Peyer's patch (tissue), 4 donors: ENCODE data around the gene KRTAP13-4. TPM values are rescaled to one million over a fixed set of nuclear protein-coding genes. Genes with fewer than 3 reads are reported as not detected.

ENCODE experiments used
- DNase-seq, 3 donors: peaks; one replicate each; pipeline ENCODE4 v3.0.0-alpha.2; 2017 to 2019
- H3K27ac ChIP-seq, 4 donors: fragments of 200-600 bp; sonication (generic); one replicate each; pipeline ENCODE4 v1.5.1; 2016 to 2019
- H3K27me3 ChIP-seq, 2 donors: fragments of 200-600 bp; sonication (generic); one replicate each; pipeline ENCODE4 v1.5.1; 2019
- H3K36me3 ChIP-seq, 3 donors: fragments of 200-600 bp; sonication (generic); one replicate each; pipeline ENCODE4 v1.5.1; 2016 to 2019
- H3K4me1 ChIP-seq, 4 donors: fragments of 200-600 bp; sonication (generic); one replicate each; pipeline ENCODE4 v1.5.1; 2016 to 2019
- H3K4me3 ChIP-seq, 4 donors: fragments of 200-600 bp; sonication (generic); 1 replicate in 3 of 4; 2 replicates in 1 of 4; pipeline ENCODE4 v1.5.1; 2016 to 2019; ENCODE audit warnings: mild to moderate bottlenecking in 1 of 4
- H3K9me3 ChIP-seq, 4 donors: fragments of 200-600 bp; sonication (generic); one replicate each; pipeline ENCODE4 v1.5.1; 2016 to 2019; ENCODE audit warnings: mild to moderate bottlenecking in 1 of 4
- POLR2A ChIP-seq, 2 donors: fragments of 450-650 bp; IDR thresholded peaks; one replicate each; pipeline ENCODE4 v1.5.1; 2017; ENCODE audit warnings: antibody characterized with exemption in 2 of 2, mild to moderate bottlenecking in 2 of 2, moderate library complexity in 2 of 2
- total RNA-seq, 4 donors: library from RNA; depleted of rRNA; stranded (reverse); fragments of >200 nt; gene quantifications; one replicate each; pipeline ENCODE4 v1.1.0, GENCODE V29; 2016
- TF ChIP-seq, protein P1 (sequence below), 6 experiments: fragments of 450-650 bp in 4 of 6; fragments of 200-600 bp in 2 of 6; sonication (generic) in 1 of 6; IDR thresholded peaks; one replicate each; pipeline ENCODE4 v1.5.1; 2017 to 2019; ENCODE audit warnings: antibody characterized with exemption in 6 of 6, mild to moderate bottlenecking in 3 of 6, moderate library complexity in 1 of 6

Gene KRTAP13-4
- total RNA-seq, 4 donors from 2014 or later, result not detected

DNA sequence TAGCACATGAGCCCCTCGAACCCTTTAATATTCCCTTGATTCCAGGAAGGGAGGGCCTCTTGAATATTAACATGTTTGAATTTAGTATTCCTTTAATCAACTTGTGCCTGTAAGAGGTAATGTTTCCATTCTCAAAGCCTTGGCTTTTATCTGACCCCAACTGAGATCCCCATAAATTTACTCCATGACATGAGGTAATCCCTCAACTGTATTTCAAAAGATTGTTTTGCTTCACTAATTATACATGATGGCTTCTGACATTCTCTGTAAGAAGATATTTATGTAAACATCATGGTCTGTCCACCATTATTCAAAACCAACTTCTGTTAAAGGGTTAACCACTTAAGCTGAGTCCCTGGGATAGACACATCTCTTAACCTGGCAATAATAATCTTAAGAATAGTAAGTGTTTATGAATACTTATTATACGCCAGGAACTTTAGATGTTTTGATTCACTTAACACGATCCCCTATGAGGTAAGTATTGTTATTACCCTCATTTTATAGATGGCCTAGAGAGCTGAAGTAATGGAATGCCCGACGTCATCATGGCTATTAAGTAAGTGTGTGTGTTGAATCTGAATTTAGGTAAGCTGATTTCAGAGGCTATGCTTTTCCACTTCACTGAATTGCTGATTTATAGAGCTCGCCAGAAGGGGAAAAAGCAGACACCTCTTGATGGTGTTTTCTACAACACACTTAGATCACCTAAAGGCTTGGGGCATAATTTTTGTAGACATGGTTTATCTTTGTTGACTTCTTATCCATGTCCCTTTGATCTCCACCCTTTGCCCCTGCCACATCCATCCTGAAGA lies 39.1 kb downstream of the KRTAP13-4 start:
- H3K4me1 ChIP-seq, result no peaks in the 10 kb centered on the region
- no peaks in the 10 kb centered on the region for H3K36me3 ChIP-seq
- TF ChIP-seq, protein P1, sequence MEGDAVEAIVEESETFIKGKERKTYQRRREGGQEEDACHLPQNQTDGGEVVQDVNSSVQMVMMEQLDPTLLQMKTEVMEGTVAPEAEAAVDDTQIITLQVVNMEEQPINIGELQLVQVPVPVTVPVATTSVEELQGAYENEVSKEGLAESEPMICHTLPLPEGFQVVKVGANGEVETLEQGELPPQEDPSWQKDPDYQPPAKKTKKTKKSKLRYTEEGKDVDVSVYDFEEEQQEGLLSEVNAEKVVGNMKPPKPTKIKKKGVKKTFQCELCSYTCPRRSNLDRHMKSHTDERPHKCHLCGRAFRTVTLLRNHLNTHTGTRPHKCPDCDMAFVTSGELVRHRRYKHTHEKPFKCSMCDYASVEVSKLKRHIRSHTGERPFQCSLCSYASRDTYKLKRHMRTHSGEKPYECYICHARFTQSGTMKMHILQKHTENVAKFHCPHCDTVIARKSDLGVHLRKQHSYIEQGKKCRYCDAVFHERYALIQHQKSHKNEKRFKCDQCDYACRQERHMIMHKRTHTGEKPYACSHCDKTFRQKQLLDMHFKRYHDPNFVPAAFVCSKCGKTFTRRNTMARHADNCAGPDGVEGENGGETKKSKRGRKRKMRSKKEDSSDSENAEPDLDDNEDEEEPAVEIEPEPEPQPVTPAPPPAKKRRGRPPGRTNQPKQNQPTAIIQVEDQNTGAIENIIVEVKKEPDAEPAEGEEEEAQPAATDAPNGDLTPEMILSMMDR (IDR thresholded peaks at IDR 0.05), result no peak
- TF ChIP-seq POLR2A (IDR thresholded peaks at IDR 0.05), result no peak
- no peaks in the 10 kb centered on the region for H3K9me3 ChIP-seq
- no peak overlapping the region for H3K4me3 ChIP-seq
- H3K27ac ChIP-seq, result no peak overlapping the region
- DNase-seq, result no peak
- no peaks in the 10 kb centered on the region for H3K27me3 ChIP-seq

DNA sequence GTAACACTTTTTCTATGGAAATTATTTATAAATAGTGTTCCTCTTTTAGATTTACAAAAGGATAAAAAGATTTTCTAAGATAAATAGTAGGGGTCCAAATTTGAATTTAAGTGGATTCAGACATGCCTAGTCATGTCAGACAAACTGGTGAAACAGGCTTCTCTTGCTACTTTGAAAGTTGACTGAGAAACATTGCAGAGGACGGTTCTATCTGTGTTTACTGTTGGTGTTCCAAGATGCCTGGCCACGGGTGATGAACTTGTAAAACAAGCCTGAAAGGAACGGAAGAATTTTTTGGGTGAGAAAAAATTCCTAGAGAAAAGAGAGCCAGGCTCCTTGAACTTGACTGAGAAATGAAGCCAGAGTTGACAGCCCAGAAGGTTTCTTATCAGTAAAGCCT lies 48.0 kb downstream of the KRTAP13-4 start:
- DNase-seq, result no peak
- H3K27me3 ChIP-seq, result no peaks in the 10 kb centered on the region
- no peak overlapping the region for H3K4me3 ChIP-seq
- TF ChIP-seq POLR2A (IDR thresholded peaks at IDR 0.05), result no peak
- TF ChIP-seq, protein P1 (IDR thresholded peaks at IDR 0.05), result no peak
- no peaks in the 10 kb centered on the region for H3K9me3 ChIP-seq
- H3K36me3 ChIP-seq, result no peaks in the 10 kb centered on the region
- H3K27ac ChIP-seq, result no peak overlapping the region
- no peaks in the 10 kb centered on the region for H3K4me1 ChIP-seq

DNA sequence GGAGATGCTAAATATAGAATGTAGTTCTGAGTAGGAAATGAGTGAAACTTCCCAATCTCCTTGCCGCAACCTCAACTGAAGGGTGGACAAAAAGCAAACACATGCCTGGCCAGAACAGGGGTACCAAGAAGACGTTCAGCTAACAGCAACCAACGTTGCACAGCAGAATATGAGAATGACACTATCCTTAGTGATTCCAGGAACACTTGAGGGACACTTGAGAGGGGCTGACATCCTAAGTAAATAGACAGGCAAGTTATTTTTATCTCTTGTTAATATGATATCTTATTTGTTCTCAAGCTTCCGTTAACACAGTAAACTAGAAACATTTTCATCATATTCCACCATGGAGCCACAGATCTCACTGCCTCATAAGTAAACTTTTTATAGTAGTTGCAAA lies 49.2 kb downstream of the KRTAP13-4 start:
- H3K4me3 ChIP-seq, result no peak overlapping the region
- no peak overlapping the region for H3K27ac ChIP-seq
- DNase-seq, result no peak
- H3K36me3 ChIP-seq, result no peaks in the 10 kb centered on the region
- TF ChIP-seq, protein P1 (IDR thresholded peaks at IDR 0.05), result no peak
- no peak for TF ChIP-seq POLR2A (IDR thresholded peaks at IDR 0.05)
- no peaks in the 10 kb centered on the region for H3K9me3 ChIP-seq
- no peaks in the 10 kb centered on the region for H3K4me1 ChIP-seq
- H3K27me3 ChIP-seq, result no peaks in the 10 kb centered on the region

DNA sequence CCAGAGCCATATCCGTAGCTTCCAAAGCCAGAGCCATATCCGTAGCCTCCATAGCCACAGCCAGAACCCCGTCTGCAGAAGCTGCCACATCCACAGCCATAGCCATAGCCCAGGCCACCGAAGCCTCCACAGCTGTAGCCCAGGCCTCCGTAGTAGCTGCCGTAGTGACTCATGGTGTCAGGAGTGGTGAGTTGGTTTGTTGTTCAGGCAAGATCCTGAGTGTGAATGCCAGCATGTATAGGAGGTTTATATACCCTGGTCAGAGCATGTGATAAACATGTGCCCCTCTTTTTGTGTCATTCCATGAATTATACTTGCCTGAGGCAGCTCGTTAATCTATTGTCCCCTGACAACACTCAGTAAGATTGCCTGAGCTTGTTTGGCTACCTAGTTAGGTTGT lies 50.1 kb downstream of the KRTAP13-4 start, which contains the start of gene KRTAP19-1:
TSS of gene KRTAP19-1 (minus strand) at position 223 of the 400 bp plus-strand sequence. CDS start at position 173, 50 bp downstream.
- no peak for TF ChIP-seq POLR2A (IDR thresholded peaks at IDR 0.05)
- TF ChIP-seq, protein P1 (IDR thresholded peaks at IDR 0.05), result no peak
- DNase-seq, result no peak

More for the DNA sequence above, 50.1 kb downstream of the KRTAP13-4 start, which contains the start of gene KRTAP19-1:
- Histone ChIP-seq H3K9me3 (no peaks in the 10 kb centered on the region), H3K36me3 (no peaks in the 10 kb centered on the region), H3K27ac (no peak within 1 kb of the TSS), H3K4me3 (no peak within 1 kb of the TSS), H3K27me3 (no peaks in the 10 kb centered on the region), H3K4me1 (no peaks in the 10 kb centered on the region)

Other genes with a start within 250 kb of the KRTAP13-4 start
- 1 to 10 TPM in 3 of 4 donors, not detected in 1; 1.5 to 2.8 (median 1.6) TPM for gene CLDN8, start 214.1 kb upstream of the KRTAP13-4 start, total RNA-seq
- gene KRTAP24-1, start 147.3 kb upstream of the KRTAP13-4 start, total RNA-seq, result not detected
- gene KRTAP25-1, start 140.7 kb upstream of the KRTAP13-4 start, total RNA-seq, result not detected
- gene KRTAP26-1, start 109.9 kb upstream of the KRTAP13-4 start, total RNA-seq, result not detected
- not detected for gene KRTAP27-1, start 92.5 kb upstream of the KRTAP13-4 start, total RNA-seq
- not detected for gene KRTAP23-1, start 81.6 kb upstream of the KRTAP13-4 start, total RNA-seq
- not detected for gene KRTAP13-2, start 57.9 kb upstream of the KRTAP13-4 start, total RNA-seq
- not detected for gene KRTAP13-1, start 34.2 kb upstream of the KRTAP13-4 start, total RNA-seq
- gene KRTAP13-3, start 4.3 kb upstream of the KRTAP13-4 start, total RNA-seq, result not detected
- not detected for gene KRTAP15-1, start 10.1 kb downstream of the KRTAP13-4 start, total RNA-seq
- not detected for gene KRTAP19-1, start 50.1 kb downstream of the KRTAP13-4 start, total RNA-seq
- not detected for gene KRTAP19-2, start 57.2 kb downstream of the KRTAP13-4 start, total RNA-seq
- not detected for gene KRTAP19-3, start 61.8 kb downstream of the KRTAP13-4 start, total RNA-seq
- gene KRTAP19-4, start 66.9 kb downstream of the KRTAP13-4 start, total RNA-seq, result not detected
- not detected for gene KRTAP19-5, start 71.9 kb downstream of the KRTAP13-4 start, total RNA-seq
- not detected for gene KRTAP19-6, start 111.6 kb downstream of the KRTAP13-4 start, total RNA-seq
- gene KRTAP19-7, start 131.1 kb downstream of the KRTAP13-4 start, total RNA-seq, result not detected
- gene KRTAP22-2, start 160.2 kb downstream of the KRTAP13-4 start, total RNA-seq, result not detected
- not detected for gene KRTAP6-3, start 162.2 kb downstream of the KRTAP13-4 start, total RNA-seq
- gene KRTAP6-2, start 168.7 kb downstream of the KRTAP13-4 start, total RNA-seq, result not detected
- not detected for gene KRTAP22-1, start 170.9 kb downstream of the KRTAP13-4 start, total RNA-seq
- not detected for gene KRTAP6-1, start 183.7 kb downstream of the KRTAP13-4 start, total RNA-seq
- gene KRTAP20-1, start 186.2 kb downstream of the KRTAP13-4 start, total RNA-seq, result not detected
- not detected for gene KRTAP20-4, start 190.4 kb downstream of the KRTAP13-4 start, total RNA-seq
- gene KRTAP20-2, start 205.0 kb downstream of the KRTAP13-4 start, total RNA-seq, result not detected
- not detected for gene KRTAP20-3, start 212.6 kb downstream of the KRTAP13-4 start, total RNA-seq